Stimulated activated CD4-positive, alpha-beta T cell treated with anti-CD3 and anti-CD28 coated beads, Interleukin-15, amount 100 ng/mL, for 1 hour (primary cell): ENCODE results near the gene ZNF614.
"Not testable (repeated sequence)": the region's sequence is repeated elsewhere in the genome, so short reads cannot be mapped to it uniquely, and the experiment has no call there.

ENCODE experiments used
- DNase-seq, 2 donors: peaks; one replicate each; pipeline ENCODE4 v3.0.0-alpha.2; 2020; ENCODE audit warnings: low read depth in 1 of 2, low spot score in 1 of 2

Gene ZNF614

DNA sequence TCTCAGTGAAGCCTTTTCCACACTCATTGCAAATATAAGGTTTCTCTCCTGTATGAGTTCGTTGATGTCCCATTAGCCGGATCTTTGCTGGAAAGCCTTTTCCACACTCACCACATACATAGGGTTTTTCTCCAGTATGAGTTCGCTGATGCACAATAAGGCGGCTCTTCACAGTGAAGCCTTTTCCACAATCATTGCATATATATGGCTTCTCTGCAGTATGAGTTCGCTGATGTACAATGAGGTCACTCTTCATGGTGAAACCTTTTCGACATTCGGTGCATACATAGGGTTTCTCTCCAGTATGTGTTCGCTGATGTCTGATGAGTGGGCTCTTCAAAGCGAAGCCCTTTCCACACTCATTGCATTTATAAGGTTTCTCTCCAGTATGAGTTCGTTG lies 34.8 kb downstream of the ZNF614 start:
- no peak for DNase-seq

DNA sequence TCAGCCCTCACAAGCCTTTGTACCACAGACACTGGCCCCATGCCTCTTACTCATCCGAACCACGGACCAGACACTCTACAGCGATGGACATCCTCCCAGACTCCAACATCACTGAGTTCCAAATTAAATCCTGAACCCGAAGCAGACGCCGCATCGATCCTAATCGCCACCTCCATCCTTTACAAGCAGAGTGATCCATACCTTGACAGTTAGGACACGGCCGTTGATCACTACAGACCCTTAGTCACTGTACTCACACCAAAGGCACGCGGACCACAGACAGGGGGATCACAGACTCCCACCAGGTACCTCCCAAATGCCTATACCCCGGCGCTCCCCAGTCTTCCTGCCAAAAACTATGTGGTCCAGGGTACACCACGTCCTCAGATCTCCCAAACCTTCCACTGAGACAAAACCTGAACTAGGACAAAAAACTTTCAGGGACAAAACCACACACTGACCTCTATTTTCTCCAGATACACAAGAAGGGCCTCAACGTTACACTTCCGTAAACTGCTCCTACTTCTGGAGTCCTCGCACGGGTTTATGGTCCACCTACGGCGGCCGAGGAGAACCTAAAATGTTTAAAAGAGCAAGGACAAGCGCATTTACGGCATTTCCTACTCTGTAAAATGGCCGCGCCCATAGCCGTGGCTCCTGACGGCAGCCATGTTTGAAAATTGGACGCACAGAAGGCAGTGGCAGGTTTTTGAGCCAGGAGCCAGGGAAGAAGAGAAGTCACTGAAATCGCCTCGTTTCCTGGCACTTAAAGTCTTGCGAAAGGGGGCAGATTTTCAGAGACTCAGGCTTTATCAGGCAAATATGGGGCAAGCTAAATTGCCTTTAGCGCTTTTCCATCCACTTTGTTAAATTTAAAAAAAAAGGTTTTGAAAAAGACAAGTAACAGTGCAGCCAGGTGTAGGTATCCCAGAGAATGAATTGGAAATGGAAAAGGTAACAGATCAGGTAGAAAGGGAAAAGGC lies 41.6 kb downstream of the ZNF614 start, which contains the start of gene ZNF350:
Gene ZNF350 (minus strand): TSS at position 532 of the 983 bp plus-strand sequence. CDS start 12,480 bp downstream, outside the sequence.
- DNase-seq: peak; percentile 68

DNA sequence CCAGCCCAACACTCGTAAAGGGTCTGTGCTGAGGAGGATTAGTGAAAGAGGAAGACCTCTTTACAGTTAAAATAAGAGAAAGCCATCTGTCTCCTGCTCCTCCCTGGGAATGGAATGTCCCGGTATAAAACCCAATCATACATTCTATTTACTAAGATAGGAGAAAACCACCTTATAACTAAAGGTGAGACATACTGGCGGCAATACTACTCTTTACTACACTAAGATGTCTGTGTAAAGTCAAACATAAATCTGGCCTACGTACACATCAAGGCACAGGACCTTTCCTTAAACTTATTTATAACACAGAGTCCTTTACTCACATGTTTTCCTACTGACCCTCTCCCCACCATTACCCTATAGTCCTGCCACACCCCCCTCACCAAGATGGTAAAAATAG lies 44.8 kb downstream of the ZNF614 start:
- no peak for DNase-seq

DNA sequence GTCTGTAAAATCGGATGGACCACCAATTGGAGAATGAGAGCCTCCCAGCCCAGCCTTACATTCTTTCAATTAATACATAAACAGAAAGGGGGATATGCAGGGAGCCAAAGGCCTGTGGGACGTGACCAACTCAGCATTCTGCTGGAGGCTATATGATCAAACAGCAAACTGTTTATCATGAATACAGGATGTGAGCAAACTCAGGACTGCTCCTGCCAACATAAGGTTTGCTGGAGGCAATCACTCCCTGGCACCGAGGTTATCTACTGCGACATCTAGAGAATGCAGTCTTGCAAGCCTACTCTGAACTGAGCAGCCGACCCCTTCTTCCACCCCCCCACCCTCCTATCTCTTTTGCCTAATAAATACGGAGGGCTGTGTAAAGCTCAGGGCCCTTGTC lies 47.3 kb downstream of the ZNF614 start:
- DNase-seq: not testable (repeated sequence)

DNA sequence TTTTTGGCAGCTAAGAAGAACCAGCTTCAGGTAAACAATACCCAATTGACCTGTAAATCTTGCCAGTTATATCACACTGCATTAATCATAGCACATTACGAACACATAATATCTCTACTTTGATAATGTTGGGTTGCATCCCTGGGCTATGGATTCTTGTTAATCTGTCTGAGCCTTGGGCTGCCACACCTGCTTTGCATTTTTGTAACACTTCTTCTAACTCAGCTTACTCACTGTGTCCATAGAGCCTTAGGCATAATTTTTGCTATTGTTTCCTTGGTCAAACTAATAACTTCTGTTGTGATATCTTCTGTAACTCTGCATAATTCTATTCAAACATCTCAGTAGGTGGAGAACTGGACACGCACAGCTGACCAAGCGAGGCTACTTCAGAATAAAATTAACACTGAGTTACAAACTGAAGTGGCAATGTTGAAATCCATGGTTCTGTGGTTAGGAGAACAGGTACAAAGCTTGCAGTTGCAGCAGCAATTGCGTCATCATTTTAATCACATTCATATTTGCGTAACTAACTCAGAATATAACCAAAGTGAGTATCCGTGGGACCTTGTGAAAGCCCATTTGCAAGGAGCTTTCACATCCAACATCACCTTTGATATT lies 48.0 kb downstream of the ZNF614 start:
- DNase-seq: no peak

DNA sequence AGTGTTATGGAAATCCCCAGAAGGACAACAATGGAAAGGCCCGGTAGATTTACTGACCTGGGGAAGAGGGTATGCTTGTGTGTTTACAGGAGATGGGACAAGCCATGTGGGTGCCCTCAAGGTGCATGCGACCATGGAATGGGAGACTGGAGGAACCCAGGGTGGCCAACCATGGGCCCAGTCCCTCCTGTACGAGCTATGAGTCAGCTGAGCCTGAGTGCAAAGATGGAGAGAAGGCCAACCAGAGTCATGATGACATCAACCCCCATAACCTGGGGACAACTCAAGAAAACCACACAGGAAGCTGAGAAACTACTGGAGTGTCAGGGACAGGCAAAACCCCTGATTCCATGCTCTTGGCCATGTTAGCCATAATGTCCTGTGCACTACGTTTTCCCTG lies 49.3 kb downstream of the ZNF614 start:
- DNase-seq: no peak

DNA sequence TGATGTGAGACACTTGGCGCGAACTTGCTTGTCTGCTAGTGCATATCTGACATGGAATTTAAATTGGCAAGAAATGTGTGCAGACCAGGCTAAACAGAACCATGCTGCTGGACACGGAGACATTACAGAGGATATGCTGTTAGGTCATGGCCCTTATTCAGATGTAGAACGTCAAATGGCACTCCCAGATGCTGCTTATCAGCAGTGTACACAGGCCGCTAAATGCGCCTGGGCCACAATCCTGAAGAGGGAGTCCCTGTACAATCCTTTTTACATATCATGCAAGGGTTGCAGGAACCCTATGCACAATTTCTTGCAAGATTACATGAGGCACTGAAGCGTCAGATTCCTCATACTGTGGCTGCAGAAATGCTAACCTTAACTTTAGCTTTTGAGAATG lies 50.8 kb downstream of the ZNF614 start:
- no peak for DNase-seq

DNA sequence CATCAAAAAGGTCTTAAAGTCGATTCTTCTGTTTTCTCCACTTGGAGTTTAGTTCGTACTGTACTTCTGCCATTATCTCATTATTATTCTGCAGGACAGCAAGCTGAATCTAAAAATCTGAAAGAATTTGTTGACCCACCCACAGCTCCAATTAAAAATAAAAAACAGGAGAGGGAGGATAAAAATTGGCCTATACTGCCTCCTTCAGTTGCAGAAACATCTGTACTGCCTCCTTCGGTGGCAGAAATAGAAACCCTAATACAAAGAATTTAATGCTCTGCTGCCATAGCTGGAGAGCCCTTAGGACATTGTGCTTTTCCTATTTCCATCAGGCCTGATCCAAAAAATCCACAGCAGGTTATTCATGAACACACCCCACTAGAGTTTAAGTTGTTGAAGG lies 51.3 kb downstream of the ZNF614 start:
- no peak for DNase-seq

DNA sequence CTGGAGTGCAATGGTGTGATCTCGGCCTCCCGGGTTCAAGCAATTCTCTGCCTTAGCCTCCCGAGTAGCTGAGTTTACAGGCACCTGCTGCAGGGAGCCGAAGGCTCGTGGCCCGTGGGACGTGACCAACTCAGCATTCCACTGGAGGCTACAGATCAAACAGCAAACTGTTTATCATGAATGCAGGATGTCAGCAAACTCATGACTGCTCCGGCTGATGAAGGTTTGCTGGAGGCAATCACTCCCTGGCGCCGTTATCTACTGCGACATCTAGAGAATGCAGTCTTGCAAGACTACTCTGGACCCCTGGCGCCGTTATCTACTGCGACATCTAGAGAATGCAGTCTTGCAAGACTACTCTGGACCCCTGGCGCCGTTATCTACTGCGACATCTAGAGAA lies 52.4 kb downstream of the ZNF614 start:
- DNase-seq: not testable (repeated sequence)

DNA sequence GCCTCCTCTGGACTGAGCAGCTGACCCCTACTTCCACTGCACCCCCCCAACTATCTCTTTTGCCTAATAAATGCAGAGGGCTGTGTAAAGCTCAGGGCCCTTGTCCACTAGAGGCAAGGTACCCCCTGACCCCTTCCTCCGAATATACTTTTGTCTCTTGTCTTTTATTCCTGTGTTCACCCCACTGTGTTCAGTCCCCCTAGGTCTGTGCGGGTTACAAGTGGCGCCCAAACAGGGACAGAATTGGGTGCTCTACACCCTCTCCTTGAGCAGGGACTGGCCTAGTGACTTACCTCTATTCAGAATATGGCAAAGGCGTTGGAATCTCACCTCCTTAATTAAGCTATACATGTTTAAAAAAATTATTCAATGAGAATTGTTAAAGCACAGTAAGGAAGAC lies 56.6 kb downstream of the ZNF614 start:
- no peak for DNase-seq

DNA sequence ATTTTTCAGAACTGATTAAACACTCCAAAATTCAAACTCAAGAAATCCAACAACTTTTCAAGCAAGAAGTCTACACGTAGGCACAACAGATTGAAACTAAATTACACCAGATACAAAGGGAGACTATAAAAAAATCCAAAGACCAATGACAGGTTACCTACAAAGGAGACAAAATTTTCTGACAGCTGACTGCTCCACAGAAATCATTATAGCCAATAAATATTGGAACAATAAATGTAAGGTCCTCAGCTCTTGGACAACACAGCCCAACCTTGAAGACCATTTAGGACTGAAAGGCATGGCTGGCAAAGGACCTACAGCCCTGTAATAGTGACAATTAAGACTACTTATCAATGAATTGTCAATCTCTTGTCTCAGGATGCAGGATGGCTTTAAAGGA lies 57.5 kb downstream of the ZNF614 start:
- DNase-seq: no peak

DNA sequence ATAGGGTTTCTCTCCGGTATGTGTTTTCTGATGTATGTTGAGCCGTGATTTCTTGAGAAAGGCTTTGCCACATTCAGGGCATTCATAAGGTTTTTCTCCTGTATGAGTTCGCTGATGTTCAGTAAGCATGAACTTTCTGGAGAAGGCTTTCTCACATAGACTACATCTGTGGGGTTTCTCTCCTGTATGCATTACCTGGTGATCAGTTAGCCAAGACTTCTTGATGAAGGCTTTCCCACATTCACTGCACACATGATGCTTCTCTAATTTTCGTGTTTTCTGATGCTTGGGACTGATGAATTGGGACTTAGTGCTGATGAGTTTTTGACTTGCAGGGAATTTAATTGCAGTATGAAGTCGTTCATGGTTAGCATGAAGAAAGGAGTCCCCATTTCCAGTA lies 62.6 kb downstream of the ZNF614 start:
- DNase-seq: no peak
